Prostate gland (tissue), 2 donors: Measurements from ENCODE around the gene LIMS2. TPM values are rescaled to one million over a fixed set of nuclear protein-coding genes. Genes with fewer than 3 reads are reported as not detected.

ENCODE experiments used
- DNase-seq: peaks from one replicate; pipeline ENCODE4 v3.0.0-alpha.2; 2019; ENCODE audit warnings: low spot score
- H3K27ac ChIP-seq, 2 donors: fragments of 200-600 bp; sonication (generic); 2 replicates each; pipeline ENCODE4 v1.5.1; 2017 to 2019
- H3K27me3 ChIP-seq: fragments of 200-600 bp; sonication (generic); replicated peaks from 2 replicates; pipeline ENCODE4 v1.5.1; 2019; ENCODE audit not compliant: insufficient read depth
- H3K36me3 ChIP-seq, 2 donors: fragments of 200-600 bp; sonication (generic); 1 replicate in 1 of 2; 2 replicates in 1 of 2; pipeline versions ENCODE4 v1.5.1 to v1.8.1; 2017 to 2019
- H3K4me1 ChIP-seq: fragments of 200-600 bp; sonication (generic); replicated peaks from 2 replicates; pipeline ENCODE4 v1.5.1; 2019
- H3K4me3 ChIP-seq, 2 donors: fragments of 200-600 bp; sonication (generic); 2 replicates each; pipeline ENCODE4 v1.5.1; 2017 to 2019
- H3K9me3 ChIP-seq: fragments of 200-600 bp; sonication (generic); 2 replicates; pipeline ENCODE4 v1.5.1; 2017
- POLR2A ChIP-seq: fragments of 450-650 bp; IDR thresholded peaks from one replicate; pipeline ENCODE4 v1.6.1; 2016; ENCODE audit warnings: antibody characterized with exemption, mild to moderate bottlenecking
- POLR2AphosphoS5 ChIP-seq: sonication (generic); formaldehyde crosslinking; IDR thresholded peaks from one replicate; pipeline ENCODE4 v1.6.1; 2017; ENCODE audit warnings: antibody characterized with exemption
- WGBS: methylation state at CpG from one replicate; pipeline ENCODE4 v1.1.5; 2018; 5-methylcytosine and 5-hydroxymethylcytosine counted together
- intact Hi-C: fragments of 100-400 bp; cut with DNase I; formaldehyde crosslinking; loops from one replicate; pipeline ENCODE4 v1.14.2; 2022
- total RNA-seq, 2 donors: library from RNA; depleted of rRNA; stranded (reverse); fragments of >200 nt; gene quantifications; one replicate each; pipeline ENCODE4 v1.1.0, GENCODE V29; 2016
- TF ChIP-seq, protein P1 (sequence below), 4 experiments: fragments of 200-600 bp in 2 of 4; fragments of 450-650 bp in 2 of 4; sonication (generic) in 2 of 4; IDR thresholded peaks; 1 replicate in 3 of 4; 2 replicates in 1 of 4; pipeline ENCODE4 v1.5.1; 2016 to 2019; ENCODE audit warnings: antibody characterized with exemption in 4 of 4, mild to moderate bottlenecking in 2 of 4, moderate library complexity in 2 of 4

The LIMS2 gene
- total RNA-seq, 2 donors from 2014 or later: 31.9 to 63.2 TPM

DNA sequence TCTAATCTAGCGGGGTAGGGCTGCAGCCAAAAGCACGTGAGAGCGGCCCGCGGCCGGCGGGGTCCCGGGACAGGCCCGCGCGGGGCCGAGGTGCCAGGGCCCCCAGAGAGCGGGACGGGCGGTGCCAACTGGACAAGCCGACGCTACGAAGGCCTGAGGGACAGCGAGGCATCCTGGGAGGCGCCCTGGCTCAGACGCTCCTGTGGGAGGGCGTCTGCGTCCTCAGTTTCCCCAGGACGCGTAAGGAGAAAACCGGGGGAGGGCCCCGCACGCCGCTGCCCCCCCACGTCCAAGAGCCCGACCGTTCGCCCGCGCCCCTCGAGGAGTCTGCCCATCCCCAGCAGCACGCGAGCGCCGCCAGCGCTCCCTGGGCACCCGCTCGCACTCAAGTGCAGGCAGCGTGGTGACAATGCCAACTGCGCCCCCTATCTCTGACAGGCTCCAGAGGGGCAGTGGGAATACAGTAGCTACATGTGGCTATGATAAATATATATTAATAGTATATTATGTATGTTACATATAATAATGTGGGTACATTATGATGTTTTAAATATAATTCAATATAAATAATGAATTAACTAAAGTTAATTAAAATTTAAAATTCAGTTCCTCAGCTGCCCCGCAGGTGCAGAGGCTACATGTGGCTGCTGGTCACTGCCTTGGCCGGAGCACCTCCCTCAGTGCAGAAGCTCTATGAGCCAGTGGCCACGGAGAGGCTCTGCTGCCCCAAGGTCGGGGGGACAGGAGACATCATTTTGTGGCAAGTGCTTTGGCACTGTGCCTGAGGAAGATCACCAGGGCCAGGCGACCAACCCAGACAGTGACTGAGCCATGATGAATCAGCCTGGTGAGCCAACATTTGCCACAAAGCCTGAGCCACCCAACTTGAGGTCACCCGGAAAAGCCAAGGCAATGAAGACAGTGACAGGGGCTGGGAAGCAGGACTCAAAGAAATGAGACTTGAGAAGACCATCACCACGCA is 20.5 kb upstream of the LIMS2 start:
- H3K27ac ChIP-seq: no peak overlapping the region

DNA sequence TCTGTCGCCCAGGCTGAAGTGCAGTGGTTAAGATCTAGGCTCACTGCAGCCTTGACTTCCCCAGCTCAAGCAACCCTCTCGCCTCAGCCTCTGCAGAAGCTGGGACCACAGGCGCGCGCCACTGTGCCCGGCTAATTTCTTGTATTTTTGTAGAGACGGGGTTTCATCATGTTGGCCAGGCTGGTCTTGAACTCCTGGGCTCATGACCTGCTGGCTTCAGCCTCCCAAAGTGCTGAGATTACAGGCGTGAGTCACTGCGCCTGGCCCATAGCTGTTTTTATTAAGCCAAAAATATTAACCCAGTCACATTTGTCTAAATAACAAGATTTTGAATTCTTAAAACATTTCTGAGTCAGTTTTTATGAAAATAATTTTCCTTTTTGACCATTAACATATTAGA is 19.7 kb upstream of the LIMS2 start:
- WGBS: 86% methylated on average over 9 of the region's 9 CpGs
- H3K4me3 ChIP-seq: no peak overlapping the region

More for the DNA sequence above, 20.5 kb upstream of the LIMS2 start:
- WGBS: 49% methylated on average over 51 of the region's 52 CpGs
- intact Hi-C loops: loop anchor here (2.0 to 5.0 kb wide), 2 partner anchors 45 to 188 kb away; no protein-coding TSS in a partner anchor
- Histone ChIP-seq H3K9me3 (no peaks in the 10 kb centered on the region), H3K4me3 (peak overlapping the region; percentile 16 to 20), H3K27me3 (peaks cover 1% of the 10 kb centered on the region), H3K36me3 (no peaks in the 10 kb centered on the region), H3K4me1 (no peaks in the 10 kb centered on the region)
- peak; percentile 37 for DNase-seq
- TF ChIP-seq, protein P1, sequence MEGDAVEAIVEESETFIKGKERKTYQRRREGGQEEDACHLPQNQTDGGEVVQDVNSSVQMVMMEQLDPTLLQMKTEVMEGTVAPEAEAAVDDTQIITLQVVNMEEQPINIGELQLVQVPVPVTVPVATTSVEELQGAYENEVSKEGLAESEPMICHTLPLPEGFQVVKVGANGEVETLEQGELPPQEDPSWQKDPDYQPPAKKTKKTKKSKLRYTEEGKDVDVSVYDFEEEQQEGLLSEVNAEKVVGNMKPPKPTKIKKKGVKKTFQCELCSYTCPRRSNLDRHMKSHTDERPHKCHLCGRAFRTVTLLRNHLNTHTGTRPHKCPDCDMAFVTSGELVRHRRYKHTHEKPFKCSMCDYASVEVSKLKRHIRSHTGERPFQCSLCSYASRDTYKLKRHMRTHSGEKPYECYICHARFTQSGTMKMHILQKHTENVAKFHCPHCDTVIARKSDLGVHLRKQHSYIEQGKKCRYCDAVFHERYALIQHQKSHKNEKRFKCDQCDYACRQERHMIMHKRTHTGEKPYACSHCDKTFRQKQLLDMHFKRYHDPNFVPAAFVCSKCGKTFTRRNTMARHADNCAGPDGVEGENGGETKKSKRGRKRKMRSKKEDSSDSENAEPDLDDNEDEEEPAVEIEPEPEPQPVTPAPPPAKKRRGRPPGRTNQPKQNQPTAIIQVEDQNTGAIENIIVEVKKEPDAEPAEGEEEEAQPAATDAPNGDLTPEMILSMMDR (IDR thresholded peaks at IDR 0.05): peak; percentile 15 to 49 (median 38)
- TF ChIP-seq POLR2A: no peak

DNA sequence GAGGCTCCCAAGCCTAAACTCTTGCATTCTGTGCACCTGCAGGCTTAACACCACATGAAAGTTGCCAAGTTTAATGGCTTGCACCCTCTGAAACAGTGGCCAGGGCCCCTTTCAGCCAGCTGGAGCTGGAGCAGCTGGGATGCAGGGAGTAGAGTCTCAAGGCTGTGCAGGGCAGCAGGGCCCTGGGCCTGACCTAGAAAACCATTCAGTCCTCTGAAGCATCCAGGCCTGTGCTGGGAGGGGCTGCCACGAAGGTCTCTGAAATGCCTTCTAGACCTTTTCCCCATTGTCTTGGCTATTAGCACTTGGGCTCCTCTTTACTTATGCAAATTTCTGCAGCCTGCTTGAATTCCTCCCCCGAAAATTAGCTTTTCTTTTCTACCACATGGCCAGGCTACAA is 15.4 kb upstream of the LIMS2 start:
- intact Hi-C loops: no loop called here
- no peak for DNase-seq
- Histone ChIP-seq H3K4me3 (no peak overlapping the region), H3K4me1 (no peaks in the 10 kb centered on the region), H3K27ac (no peak overlapping the region), H3K27me3 (peaks cover under 1% of the 10 kb centered on the region), H3K9me3 (no peaks in the 10 kb centered on the region), H3K36me3 (no peaks in the 10 kb centered on the region)
- WGBS: 86% methylated on average over 2 of the region's 2 CpGs
- TF ChIP-seq POLR2AphosphoS5 (no peak), POLR2A (no peak)
- TF ChIP-seq, protein P1 (IDR thresholded peaks at IDR 0.05): no peak

More for the DNA sequence above, 19.7 kb upstream of the LIMS2 start:
- H3K27me3 ChIP-seq: peaks cover 1% of the 10 kb centered on the region
- no peaks in the 10 kb centered on the region for H3K36me3 ChIP-seq
- TF ChIP-seq POLR2AphosphoS5: no peak
- H3K27ac ChIP-seq: no peak overlapping the region
- no peaks in the 10 kb centered on the region for H3K4me1 ChIP-seq
- DNase-seq: no peak
- intact Hi-C loops: loop anchor here (2.0 to 5.0 kb wide), 2 partner anchors 44 to 188 kb away; no protein-coding TSS in a partner anchor
- H3K9me3 ChIP-seq: no peaks in the 10 kb centered on the region

DNA sequence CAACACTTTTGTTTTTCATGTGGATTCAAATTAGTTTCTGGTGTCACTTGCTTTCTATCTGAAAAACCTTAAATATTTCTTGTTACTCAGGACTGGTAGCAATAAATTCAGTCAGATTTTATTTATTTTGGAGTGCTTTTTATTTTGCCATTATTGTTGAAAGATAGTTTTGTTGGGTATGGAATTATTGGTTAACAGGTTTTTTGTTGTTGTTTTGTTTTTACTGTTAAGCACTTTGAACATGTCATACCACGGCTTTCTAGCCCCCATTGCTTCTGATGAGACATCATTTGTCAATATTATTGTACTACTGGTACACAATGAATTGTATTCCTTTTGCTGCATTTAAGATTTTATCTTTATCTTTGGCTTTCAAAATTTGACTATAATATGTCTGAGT is 13.1 kb upstream of the LIMS2 start:
- no peak overlapping the region for H3K27ac ChIP-seq
- TF ChIP-seq POLR2A: no peak
- TF ChIP-seq POLR2AphosphoS5: no peak
- TF ChIP-seq, protein P1 (IDR thresholded peaks at IDR 0.05): no peak
- H3K36me3 ChIP-seq: no peaks in the 10 kb centered on the region
- DNase-seq: no peak
- 57% methylated on average over 1 of the region's 1 CpG for WGBS
- H3K27me3 ChIP-seq: no peaks in the 10 kb centered on the region
- intact Hi-C loops: no loop called here
- H3K4me1 ChIP-seq: no peaks in the 10 kb centered on the region
- no peaks in the 10 kb centered on the region for H3K9me3 ChIP-seq
- H3K4me3 ChIP-seq: no peak overlapping the region

DNA sequence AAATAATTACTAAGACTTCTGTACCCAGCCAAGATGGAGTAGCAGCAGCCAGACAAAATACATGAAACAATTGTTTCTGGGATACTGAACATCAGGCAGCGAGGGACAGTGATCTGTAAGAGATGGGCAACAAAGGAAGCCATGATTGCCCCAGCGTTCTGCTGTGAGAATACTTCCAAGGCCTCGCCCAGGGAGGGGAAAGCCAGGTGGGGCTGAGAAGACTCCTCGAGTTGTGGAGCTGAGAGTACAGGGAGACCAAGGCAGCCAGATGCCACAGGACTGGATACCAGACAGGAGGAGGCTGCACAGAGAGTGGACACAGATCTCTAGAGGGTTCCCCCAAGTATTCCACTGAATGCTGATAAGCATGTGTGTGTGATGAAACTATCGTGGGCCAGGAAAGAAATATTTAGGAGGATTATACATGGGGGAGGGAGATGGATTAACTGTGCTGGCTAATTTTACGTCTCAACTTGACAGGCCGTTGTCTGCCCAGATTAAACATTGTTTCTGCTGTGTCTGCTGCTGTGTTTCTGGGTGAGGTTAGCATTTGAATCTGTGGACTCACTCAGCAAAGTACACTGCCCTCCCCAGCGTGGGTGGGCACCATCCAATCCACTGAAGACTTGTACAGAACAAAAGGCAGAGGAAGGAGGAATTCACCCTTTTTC is 10.2 kb upstream of the LIMS2 start:
- no peaks in the 10 kb centered on the region for H3K36me3 ChIP-seq
- no peak overlapping the region for H3K4me3 ChIP-seq
- 73% methylated on average over 8 of the region's 8 CpGs for WGBS
- H3K27me3 ChIP-seq: no peaks in the 10 kb centered on the region
- H3K27ac ChIP-seq: no peak overlapping the region
- TF ChIP-seq, protein P1 (IDR thresholded peaks at IDR 0.05): no peak
- TF ChIP-seq POLR2AphosphoS5 (no peak), POLR2A (no peak)
- no peaks in the 10 kb centered on the region for H3K9me3 ChIP-seq
- no peak for DNase-seq
- H3K4me1 ChIP-seq: no peaks in the 10 kb centered on the region
- intact Hi-C loops: no loop called here
